Activated T-cell treated with anti-CD3 and anti-CD28 coated beads, Interleukin-2, amount 50 U/mL, for 4 hours (primary cell): Measurements from ENCODE around the gene SNX8. TPM values are rescaled to one million over a fixed set of nuclear protein-coding genes. Genes with fewer than 3 reads are reported as not detected.

Experiments
- ATAC-seq, 2 donors: fragments of 200-7000 bp; cut with Tn5 transposase; one replicate each; pipeline ENCODE4 v1.10.0; 2021
- DNase-seq: peaks from one replicate; pipeline ENCODE4 v3.0.0-alpha.2; 2020
- H3K27me3 Mint-ChIP-seq: one replicate; pipeline ENCODE4 v1.8.0; 2021; ENCODE audit warnings: low read depth, mixed read lengths
- H3K36me3 Mint-ChIP-seq: one replicate; pipeline ENCODE4 v1.8.0; 2022; ENCODE audit warnings: mixed read lengths; ENCODE audit not compliant: insufficient read depth
- H3K4me1 Mint-ChIP-seq: one replicate; pipeline ENCODE4 v1.8.0; 2021; ENCODE audit warnings: low read depth, mixed read lengths
- H3K4me3 Mint-ChIP-seq: one replicate; pipeline ENCODE4 v1.8.0; 2021; ENCODE audit warnings: mild to moderate bottlenecking, moderate library complexity, mixed read lengths
- H3K9me3 Mint-ChIP-seq: one replicate; pipeline ENCODE4 v1.8.0; 2021; ENCODE audit warnings: mixed read lengths
- total RNA-seq, 3 donors: library from RNA; stranded (reverse); gene quantifications; one replicate each; pipeline ENCODE4 v1.2.1, GENCODE V29; 2021

Gene SNX8
- total RNA-seq, 3 donors from 2014 or later = 51.9 to 54.0 (median 53.9) TPM

DNA sequence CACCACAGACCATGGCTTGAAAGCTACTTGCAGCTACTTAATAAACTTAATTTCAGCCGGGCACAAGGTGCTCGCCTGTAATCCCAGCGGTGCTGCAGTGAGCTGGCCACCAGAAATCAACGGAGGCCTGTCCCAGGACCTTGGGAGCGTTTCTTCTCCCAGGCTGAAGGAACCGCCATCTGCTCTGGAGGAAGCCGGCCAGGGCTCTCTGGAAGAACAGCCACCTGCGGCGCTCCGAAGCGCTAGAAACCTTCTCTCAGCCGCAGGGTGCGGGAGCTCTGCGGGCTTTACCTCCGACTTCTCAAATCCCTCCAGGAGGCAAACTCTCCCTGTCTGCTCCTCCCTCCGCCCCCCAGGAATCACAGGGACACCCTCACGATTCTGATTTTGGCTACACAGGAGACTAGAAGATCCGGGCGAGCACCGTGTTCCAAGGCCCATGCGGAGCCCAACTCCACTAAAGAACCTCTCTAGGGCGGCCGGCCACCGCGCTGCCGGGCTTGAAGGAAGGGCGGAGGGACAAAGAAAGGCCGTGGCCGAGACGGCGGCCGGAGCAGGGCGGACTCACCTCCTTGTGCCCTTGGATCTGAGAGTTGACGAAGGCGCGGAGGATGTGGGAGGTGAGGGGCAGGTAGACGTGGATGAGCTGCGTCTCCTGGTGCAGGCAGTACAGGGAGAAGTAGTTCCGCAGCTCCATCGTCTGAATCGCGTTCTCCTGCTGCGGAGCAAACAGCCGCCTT lies 57.8 kb downstream of the SNX8 start:
- Mint-ChIP-seq H3K4me3 (no peak overlapping the region), H3K4me1 (peaks cover 6% of the 10 kb centered on the region), H3K9me3 (no peaks in the 10 kb centered on the region), H3K27me3 (no peaks in the 10 kb centered on the region), H3K36me3 (peaks cover 3% of the 10 kb centered on the region)
- ATAC-seq (no peak), DNase-seq (no peak)

DNA sequence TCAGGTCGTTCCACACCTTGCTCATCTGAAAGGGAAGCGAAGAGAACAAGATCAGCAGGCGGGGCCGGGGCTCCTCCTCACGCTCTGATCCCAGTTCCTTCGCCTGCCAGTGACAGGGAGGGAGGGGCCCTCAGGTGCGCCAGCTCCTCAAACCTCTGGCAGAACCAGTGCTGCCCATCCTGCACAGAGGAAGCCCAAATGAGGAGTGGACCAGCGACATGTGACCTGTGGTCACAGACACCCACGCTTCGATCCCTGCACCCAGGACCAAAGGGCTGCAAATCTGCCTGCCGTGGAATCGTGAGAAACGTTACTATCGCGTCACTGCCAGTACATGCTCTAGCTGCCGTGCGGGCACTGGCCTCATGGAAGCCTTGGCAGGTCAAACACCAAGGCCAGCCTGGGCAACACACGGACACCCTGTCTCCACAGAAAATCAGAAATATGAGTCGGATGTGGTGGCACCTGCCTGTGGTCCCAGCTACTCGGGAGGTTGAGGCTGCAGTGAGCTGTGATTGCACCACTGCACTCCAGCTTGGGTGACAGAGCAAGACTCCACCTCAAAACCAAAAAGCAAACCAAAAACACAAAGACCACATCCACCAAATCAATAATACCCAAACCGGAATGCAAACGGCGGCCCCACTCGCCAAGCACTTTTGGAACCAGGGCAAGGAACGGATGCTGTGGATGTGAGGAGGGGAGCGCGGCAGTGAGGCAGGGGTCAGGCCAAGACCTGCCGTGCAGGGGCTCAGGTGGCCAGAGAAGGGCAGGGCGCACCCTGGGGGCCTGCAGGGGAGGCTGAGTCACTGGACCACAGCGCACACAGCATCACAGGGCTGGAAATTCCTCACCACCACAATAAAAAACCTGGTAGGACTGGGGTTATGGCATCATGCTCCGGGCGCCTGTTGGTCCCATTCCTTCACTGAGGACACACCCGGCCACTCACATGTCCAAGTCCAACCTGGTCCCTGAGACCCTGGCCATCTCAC lies 58.8 kb downstream of the SNX8 start:
- Mint-ChIP-seq H3K4me1 (peaks cover 5% of the 10 kb centered on the region), H3K4me3 (no peak overlapping the region), H3K27me3 (no peaks in the 10 kb centered on the region), H3K9me3 (no peaks in the 10 kb centered on the region), H3K36me3 (peaks cover 6% of the 10 kb centered on the region)
- DNase-seq (no peak), ATAC-seq (no peak)

DNA sequence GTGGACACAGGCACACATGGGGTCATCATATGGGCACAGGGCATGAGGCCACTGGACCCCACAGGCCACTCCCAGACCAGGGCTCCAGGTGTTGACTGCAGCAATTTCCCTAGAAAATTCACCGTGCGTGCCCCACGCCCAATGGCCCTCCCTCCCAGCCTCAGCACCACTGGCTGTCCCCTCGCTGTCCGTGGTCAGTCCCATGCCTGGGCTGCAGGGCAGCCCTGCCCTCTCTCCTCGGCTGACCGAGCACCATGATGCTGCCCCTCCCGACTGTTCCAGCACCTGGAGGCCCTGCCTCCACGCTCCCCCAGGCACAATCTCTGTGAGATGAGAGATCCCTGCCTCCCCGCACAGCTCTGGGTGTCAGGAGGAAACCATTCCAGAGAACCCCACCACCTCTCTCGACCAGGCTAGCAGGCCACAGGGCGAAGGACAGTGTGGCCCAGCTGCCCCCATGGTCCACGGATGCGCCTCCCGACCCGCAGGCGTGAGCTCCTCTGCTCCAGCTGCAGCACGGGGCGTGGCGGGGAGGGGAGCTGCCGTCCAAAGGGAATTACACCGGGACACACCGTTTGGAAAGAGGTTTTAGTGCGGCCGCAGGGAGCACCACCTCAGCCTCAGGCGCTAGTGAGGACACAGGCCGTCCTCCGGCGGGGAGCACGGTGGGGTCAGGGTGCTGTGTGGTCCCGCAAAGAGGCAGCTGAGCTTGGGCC lies 59.7 kb downstream of the SNX8 start:
- Mint-ChIP-seq H3K27me3 (no peaks in the 10 kb centered on the region), H3K36me3 (peaks cover 6% of the 10 kb centered on the region), H3K4me3 (no peak overlapping the region), H3K4me1 (peaks cover 6% of the 10 kb centered on the region), H3K9me3 (no peaks in the 10 kb centered on the region)
- DNase-seq (no peak), ATAC-seq (no peak)

DNA sequence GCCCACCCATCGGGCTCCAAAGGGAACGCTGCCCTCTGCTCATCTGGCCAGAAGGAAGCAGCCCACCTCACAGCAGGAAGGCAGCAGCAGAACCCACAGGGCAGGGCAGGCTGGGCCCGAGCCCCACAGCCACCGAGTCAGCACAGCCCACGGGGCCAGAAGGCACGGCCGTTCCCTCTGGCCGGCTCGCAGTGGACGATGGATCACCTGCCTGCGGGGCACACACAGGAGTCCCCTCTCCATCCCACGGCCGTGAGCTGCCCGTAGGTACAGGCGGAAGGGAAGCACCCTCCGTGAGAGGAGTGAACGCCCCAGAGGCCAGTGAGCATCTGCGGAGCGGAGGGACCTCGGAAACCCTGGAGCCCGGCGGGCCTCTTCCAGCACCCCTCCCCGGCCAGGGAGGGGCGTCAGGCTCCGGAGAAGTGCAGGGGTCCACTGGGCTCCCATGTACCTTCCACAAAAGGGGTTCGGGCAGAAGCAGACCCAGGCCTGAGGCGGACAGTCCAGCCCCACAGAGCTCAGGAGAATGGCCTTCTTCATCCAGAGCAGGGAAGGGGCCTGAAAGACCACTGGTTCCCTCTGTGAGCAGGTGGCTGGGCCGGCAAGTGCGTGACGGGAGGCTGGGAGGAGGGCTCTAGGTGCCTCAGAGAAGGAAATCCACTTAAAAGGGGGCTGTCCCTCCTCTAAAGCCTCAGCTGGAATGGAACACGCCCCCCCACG lies 60.6 kb downstream of the SNX8 start:
- H3K36me3 Mint-ChIP-seq = peaks cover 6% of the 10 kb centered on the region
- ATAC-seq (no peak), DNase-seq (no peak)
- H3K9me3 Mint-ChIP-seq = no peaks in the 10 kb centered on the region
- H3K4me3 Mint-ChIP-seq = no peak overlapping the region
- peaks cover 15% of the 10 kb centered on the region for H3K4me1 Mint-ChIP-seq
- no peaks in the 10 kb centered on the region for H3K27me3 Mint-ChIP-seq

DNA sequence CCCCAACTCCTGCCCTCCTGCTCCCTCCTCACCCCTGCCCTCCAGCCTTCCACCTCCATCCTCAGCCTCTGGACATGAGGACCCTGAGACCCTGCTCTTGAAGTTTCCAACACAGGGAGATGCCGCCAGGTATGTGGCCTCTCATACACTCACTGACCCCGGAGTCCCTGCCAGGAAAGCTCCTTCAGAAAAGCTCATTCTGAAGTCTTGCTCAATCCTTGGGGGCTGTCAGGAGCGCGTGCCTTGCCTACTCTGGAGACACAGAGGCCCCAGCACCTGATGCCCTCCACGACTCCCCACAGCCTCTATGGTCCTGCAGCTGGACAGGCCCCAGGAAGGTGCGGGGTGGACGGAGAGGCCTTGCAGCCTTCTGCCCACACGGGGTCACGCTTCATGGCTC lies 61.2 kb downstream of the SNX8 start:
- Mint-ChIP-seq H3K4me1 (peaks cover 20% of the 10 kb centered on the region), H3K9me3 (no peaks in the 10 kb centered on the region), H3K27me3 (no peaks in the 10 kb centered on the region), H3K4me3 (no peak overlapping the region), H3K36me3 (peaks cover 6% of the 10 kb centered on the region)
- ATAC-seq (no peak), DNase-seq (no peak)

DNA sequence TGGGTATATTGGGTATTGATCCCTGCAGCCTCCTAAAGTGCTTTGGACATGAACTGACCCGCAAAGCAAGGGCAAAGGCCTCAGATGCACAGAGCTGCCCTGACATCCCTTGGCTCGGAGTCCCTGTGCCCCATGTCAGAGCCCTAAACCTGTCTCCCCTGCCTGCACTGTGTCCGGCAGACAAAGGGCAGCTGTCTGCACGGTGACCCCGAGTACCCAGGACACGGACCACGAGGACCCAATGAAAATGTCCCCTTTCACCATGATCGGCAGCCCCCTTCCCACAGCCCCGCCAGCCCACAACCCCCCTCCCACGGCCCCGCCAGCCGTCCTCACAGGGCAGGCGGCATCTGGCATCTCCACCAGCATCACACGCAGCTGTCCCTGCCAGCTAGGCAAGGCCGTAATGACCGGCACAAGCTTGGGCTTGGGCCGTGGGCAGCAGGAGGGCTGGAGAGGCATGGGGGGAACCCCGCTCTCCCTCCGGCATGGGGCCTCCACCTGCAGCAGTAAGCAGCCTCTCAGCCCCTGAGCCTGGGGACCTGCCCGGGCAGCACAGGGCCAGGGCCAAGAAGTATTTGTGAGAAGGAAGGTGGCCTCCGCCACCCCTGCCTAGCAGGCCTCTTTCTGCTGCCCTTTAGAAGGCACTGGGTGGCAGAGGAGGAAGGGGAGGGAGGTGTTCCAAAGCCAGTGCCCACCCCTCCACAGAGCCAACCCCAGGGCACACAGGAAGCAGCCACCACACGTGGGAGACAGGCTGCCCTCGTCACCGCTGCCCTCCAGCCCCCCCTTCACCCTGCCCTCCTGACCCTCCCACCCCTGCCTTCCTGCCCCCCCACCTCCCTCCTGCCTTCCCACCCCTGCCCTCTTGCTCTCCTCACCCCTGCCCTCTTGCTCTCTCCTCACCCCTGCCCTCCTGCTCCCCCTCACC lies 62.1 kb downstream of the SNX8 start:
- DNase-seq (no peak), ATAC-seq (no peak)
- H3K36me3 Mint-ChIP-seq = peaks cover 3% of the 10 kb centered on the region

DNA sequence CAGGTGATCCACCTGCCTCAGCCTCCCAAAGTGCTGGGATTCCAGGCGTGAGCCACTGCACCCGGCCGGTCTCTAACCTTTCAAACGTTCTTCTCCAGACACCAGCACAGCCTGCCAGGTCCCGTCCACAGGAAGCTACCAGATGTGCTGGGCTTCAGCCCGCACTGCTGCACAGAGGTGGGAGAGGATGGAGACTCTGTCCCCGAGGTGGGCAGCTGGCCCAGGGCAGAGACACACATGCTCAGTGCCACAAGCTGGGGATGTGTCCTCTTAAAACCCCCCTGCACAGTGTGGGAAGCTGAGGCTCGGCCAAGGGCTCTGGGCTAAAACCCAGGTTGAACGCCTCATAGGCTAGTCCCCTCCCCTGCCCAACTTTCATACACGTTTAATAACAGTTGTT lies 62.9 kb downstream of the SNX8 start:
- DNase-seq (no peak), ATAC-seq (no peak)
- no peaks in the 10 kb centered on the region for H3K27me3 Mint-ChIP-seq
- no peaks in the 10 kb centered on the region for H3K9me3 Mint-ChIP-seq
- H3K4me1 Mint-ChIP-seq = peaks cover 22% of the 10 kb centered on the region
- no peak overlapping the region for H3K4me3 Mint-ChIP-seq
- peaks cover 3% of the 10 kb centered on the region for H3K36me3 Mint-ChIP-seq

More for the DNA sequence above, 62.1 kb downstream of the SNX8 start:
- no peaks in the 10 kb centered on the region for H3K27me3 Mint-ChIP-seq
- peaks cover 22% of the 10 kb centered on the region for H3K4me1 Mint-ChIP-seq
- H3K9me3 Mint-ChIP-seq = no peaks in the 10 kb centered on the region
- H3K4me3 Mint-ChIP-seq = no peak overlapping the region

DNA sequence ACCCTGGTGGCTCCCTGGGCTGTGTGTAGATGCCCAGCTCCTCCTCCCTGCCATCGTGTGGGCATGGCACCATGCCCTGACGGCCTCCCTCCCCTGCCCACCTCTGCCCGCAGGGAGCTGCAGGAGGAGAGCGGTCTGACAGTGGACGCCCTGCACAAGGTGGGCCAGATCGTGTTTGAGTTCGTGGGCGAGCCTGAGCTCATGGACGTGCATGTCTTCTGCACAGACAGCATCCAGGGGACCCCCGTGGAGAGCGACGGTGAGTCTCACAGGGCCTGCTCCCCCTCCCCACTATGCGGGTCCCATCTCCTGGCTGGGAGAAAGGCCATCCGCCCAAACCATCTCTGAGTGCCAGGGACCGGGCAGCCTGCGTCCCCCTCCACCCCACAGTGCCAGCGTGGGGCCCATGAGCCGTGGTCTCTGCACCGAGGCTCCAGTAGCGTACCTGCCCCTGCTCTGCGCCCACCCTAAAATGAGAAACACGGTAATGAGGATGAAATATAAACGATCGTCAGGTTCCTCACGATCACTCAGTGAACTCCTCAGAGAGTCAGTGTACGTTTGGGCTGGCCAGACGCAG lies 64.4 kb downstream of the SNX8 start:
- Mint-ChIP-seq H3K4me1 (peaks cover 24% of the 10 kb centered on the region), H3K9me3 (no peaks in the 10 kb centered on the region), H3K27me3 (no peaks in the 10 kb centered on the region), H3K4me3 (no peak overlapping the region), H3K36me3 (peaks cover 3% of the 10 kb centered on the region)
- DNase-seq = no peak
- ATAC-seq = no peak

DNA sequence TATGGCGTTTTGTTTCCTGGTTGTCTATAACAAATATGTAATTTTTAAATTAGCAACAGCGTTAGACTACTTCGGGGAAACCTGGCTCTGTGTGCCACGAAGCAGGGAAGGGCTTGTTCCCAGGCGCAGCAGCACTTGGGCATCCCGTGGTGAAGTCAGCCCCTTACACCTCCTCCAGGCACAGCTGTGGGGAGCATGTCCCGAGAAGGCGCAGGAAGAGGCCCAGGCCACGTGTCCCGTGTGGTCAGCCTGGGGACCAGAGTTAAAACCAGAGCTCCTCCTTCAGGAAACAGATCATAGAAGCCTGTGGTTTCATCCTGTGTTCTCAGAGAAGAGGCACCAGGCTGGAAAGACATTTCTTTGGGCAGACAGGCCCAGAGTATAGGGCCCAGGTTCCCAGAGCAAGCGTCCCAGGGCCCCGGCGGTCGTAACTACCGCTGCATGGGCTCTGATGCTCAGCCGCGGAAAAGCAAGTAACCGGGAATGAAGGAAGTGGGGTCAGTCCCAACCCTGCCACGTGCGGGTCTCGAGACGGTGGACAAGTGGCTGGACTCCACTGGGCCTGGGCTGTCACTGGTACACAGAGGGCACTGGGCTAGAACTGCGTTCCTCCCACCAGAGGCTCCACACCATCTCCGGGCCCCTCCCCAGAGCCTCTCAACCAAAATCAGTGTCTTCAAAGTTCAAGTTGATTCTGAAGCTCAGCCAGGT lies 65.1 kb downstream of the SNX8 start:
- Mint-ChIP-seq H3K4me3 (no peak overlapping the region), H3K27me3 (no peaks in the 10 kb centered on the region), H3K4me1 (peaks cover 24% of the 10 kb centered on the region), H3K9me3 (no peaks in the 10 kb centered on the region), H3K36me3 (peaks cover 3% of the 10 kb centered on the region)
- ATAC-seq (no peak), DNase-seq (no peak)

DNA sequence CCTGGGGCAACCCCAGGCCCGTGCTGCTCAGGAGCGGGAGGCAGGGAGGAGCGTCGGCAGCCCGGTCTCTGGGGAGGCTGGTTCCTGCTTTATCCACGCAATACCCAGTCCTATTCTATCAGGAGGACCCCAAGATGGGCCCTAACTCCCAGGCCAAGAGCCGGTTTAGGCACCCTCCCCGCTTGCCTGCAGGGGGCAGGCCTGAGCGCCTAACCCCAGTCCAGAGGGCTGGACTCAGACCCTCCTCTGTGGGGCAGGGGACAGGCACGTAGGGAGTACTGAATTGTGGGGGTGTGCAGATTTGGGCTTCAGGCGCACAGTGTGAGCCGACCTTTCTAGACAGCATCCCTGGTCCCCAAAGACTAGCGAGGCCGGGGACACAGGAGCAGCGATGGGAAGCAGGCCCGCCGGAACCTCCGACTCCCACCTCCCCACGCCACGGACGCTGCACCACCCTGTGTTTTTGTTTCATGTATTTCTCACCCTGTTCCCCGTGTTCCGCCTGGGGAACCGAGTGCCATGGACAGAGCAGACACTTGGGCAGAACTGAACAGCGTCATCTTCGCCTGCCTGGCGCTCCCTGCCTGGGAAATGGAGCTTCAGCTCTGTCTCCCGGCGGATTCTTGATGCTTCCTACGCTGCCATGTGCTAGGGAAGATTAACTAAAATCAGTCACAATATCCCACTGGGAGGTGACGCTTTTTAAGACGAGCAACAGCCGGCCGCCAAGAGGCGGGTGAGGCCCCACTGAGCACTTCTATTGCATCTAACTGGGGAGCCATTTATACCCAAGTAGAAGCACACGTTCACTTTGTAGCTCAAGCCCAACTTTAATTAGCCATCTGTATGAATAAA lies 66.9 kb downstream of the SNX8 start:
- H3K4me3 Mint-ChIP-seq = no peak overlapping the region
- ATAC-seq (peak in 1 of 2 donors; percentile 29), DNase-seq (peak; percentile 17)
- H3K27me3 Mint-ChIP-seq = no peaks in the 10 kb centered on the region
- peaks cover 25% of the 10 kb centered on the region for H3K4me1 Mint-ChIP-seq
- no peaks in the 10 kb centered on the region for H3K9me3 Mint-ChIP-seq
- peaks cover 3% of the 10 kb centered on the region for H3K36me3 Mint-ChIP-seq

DNA sequence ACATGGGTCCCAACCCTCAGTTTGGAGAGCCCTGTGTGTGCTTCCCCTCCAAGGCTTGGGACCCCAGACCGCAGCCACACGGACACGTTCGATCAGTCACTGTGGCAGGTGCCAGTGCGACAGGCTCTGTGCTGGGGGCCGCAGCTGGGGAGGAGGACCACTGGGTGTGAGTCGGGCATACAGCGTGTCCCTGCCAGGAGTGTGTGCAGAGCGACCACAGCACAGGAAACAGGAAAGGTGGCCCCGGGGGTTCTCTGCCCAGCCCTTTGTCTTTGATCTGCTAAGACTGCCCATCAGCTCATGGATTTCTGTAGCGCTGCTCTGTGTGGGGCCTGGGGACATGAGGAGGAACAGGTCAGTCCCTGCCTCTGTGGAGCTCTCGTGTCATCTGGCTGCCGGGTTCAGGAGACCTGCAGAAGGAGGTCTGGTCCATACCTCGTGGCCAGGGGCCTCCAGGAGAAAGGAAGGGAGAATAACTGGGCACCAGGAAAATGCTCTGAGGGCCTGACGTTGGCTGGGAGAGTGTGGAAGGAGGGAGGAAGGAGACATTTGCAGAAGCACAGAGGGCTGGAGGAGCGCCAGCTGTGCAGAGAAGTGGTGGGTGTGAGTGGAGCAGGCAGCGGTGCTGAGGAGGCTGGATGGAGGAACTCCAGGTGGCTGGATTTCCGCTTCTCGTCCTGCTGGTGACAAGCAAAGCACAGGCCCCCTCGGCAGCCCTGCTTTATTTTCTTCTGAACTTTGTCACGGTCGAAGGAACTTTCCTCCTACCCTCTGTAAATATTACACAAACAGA lies 68.2 kb downstream of the SNX8 start:
- Mint-ChIP-seq H3K4me1 (peaks cover 25% of the 10 kb centered on the region), H3K27me3 (no peaks in the 10 kb centered on the region), H3K9me3 (no peaks in the 10 kb centered on the region), H3K36me3 (peaks cover 3% of the 10 kb centered on the region), H3K4me3 (no peak overlapping the region)
- ATAC-seq (no peak), DNase-seq (no peak)
